ENCODE measurements around the gene CHAD. TPM values are rescaled to one million over a fixed set of nuclear protein-coding genes. Genes with fewer than 3 reads are reported as not detected.
"Not testable (repeated sequence)": the region's sequence is repeated elsewhere in the genome, so short reads cannot be mapped to it uniquely, and the experiment has no call there.

CHAD gene
- polyA plus RNA-seq, 1 donor, result 4.0 TPM

- no peak for DNase-seq (ENCODE audit: low read depth)
These were observed 25.1 kb upstream of the CHAD start for GRCh38 chr17:50493744-50494143.

GRCh38 chr17:50492214-50492613 is 23.5 kb upstream of the CHAD start:
- no peak for DNase-seq (ENCODE audit: low read depth)

GRCh38 chr17:50491505-50491904 is 22.8 kb upstream of the CHAD start:
- no peak for DNase-seq (ENCODE audit: low read depth)

GRCh38 chr17:50488880-50489279 is 20.2 kb upstream of the CHAD start:
- no peak for DNase-seq (ENCODE audit: low read depth)

- DNase-seq (ENCODE audit: low read depth), result no peak
These were observed 18.8 kb upstream of the CHAD start for GRCh38 chr17:50487213-50488096.

- DNase-seq (ENCODE audit: low read depth), result no peak
These were observed 15.9 kb upstream of the CHAD start for GRCh38 chr17:50484386-50485155.

GRCh38 chr17:50483266-50483665 is 14.6 kb upstream of the CHAD start:
- DNase-seq (ENCODE audit: low read depth), result no peak

- DNase-seq (ENCODE audit: low read depth), result peak; percentile 58
These were observed 13.8 kb upstream of the CHAD start for GRCh38 chr17:50482516-50482915.

- DNase-seq (ENCODE audit: low read depth), result no peak
These were observed 13.4 kb upstream of the CHAD start for GRCh38 chr17:50482110-50482509.

- no peak for DNase-seq (ENCODE audit: low read depth)
These were observed 13.0 kb upstream of the CHAD start for GRCh38 chr17:50481648-50482047.

GRCh38 chr17:50480854-50481490 is 12.3 kb upstream of the CHAD start:
- no peak for DNase-seq (ENCODE audit: low read depth)

- DNase-seq (ENCODE audit: low read depth), result no peak
These were observed 11.6 kb upstream of the CHAD start for GRCh38 chr17:50480142-50480764.

GRCh38 chr17:50479522-50480141 is 11.0 kb upstream of the CHAD start:
- no peak for DNase-seq (ENCODE audit: low read depth)

- DNase-seq (ENCODE audit: low read depth), result peak; percentile 62
These were observed 10.0 kb upstream of the CHAD start, which contains the start of gene RSAD1 for GRCh38 chr17:50478391-50479381. TSS of gene RSAD1 (plus strand) at chr17:50478860. CDS start at chr17:50478885, 25 bp downstream.

GRCh38 chr17:50477976-50478375 is 9.3 kb upstream of the CHAD start:
- no peak for DNase-seq (ENCODE audit: low read depth)

GRCh38 chr17:50476545-50477315 is 8.1 kb upstream of the CHAD start:
- no peak for DNase-seq (ENCODE audit: low read depth)

GRCh38 chr17:50475775-50476544 is 7.3 kb upstream of the CHAD start:
- not testable (repeated sequence) for DNase-seq (ENCODE audit: low read depth)

GRCh38 chr17:50475362-50475761 is 6.7 kb upstream of the CHAD start:
- no peak for DNase-seq (ENCODE audit: low read depth)

- DNase-seq (ENCODE audit: low read depth), result no peak
These were observed 5.8 kb upstream of the CHAD start for GRCh38 chr17:50474523-50474922.

Measured in forelimb muscle (tissue), 1 donor.